Glutamatergic neuron (in vitro differentiated cells): ENCODE results near the gene MPHOSPH8. TPM values are rescaled to one million over a fixed set of nuclear protein-coding genes. Genes with fewer than 3 reads are reported as not detected.

Source experiments
- DNase-seq: peaks from one replicate; pipeline ENCODE4 v3.0.0; 2022
- H3K27ac Mint-ChIP-seq: one replicate; pipeline ENCODE4 v1.8.0; 2020; ENCODE audit warnings: mild to moderate bottlenecking, mixed read lengths, inconsistent platforms; ENCODE audit not compliant: unreplicated experiment
- H3K27me3 Mint-ChIP-seq: one replicate; pipeline ENCODE4 v1.8.0; 2020; ENCODE audit warnings: mild to moderate bottlenecking, moderate library complexity, mixed read lengths, inconsistent platforms; ENCODE audit not compliant: unreplicated experiment
- H3K36me3 Mint-ChIP-seq: one replicate; pipeline ENCODE4 v1.8.0; 2020; ENCODE audit warnings: mild to moderate bottlenecking, mixed read lengths, inconsistent platforms; ENCODE audit not compliant: unreplicated experiment
- H3K4me1 Mint-ChIP-seq: one replicate; pipeline ENCODE4 v1.8.0; 2020; ENCODE audit warnings: mild to moderate bottlenecking, low read depth, mixed read lengths, inconsistent platforms; ENCODE audit not compliant: unreplicated experiment
- H3K4me3 Mint-ChIP-seq: one replicate; pipeline ENCODE4 v1.8.0; 2020; ENCODE audit warnings: mild to moderate bottlenecking, mixed read lengths, inconsistent platforms; ENCODE audit not compliant: unreplicated experiment
- H3K9me3 Mint-ChIP-seq: one replicate; pipeline ENCODE4 v1.8.0; 2020; ENCODE audit warnings: mild to moderate bottlenecking, moderate library complexity, mixed read lengths, inconsistent platforms; ENCODE audit not compliant: unreplicated experiment
- total RNA-seq: library from RNA; stranded (reverse); fragmentation: NEBNext Ultra II Directional; extraction: Animal tissue kit (Norgen Biotek cat#: 25700); gene quantifications from one replicate; pipeline ENCODE4 v1.2.1, GENCODE V29; 2021; ENCODE audit not compliant: unreplicated experiment
- TF ChIP-seq, protein P1 (sequence below): fragments of 200-600 bp; sonication (generic); IDR thresholded peaks from one replicate; pipeline ENCODE4 v1.5.0; 2021; ENCODE audit not compliant: partially characterized antibody, unreplicated experiment

The MPHOSPH8 gene
- total RNA-seq, 1 donor from 2014 or later = 31.8 TPM

DNA sequence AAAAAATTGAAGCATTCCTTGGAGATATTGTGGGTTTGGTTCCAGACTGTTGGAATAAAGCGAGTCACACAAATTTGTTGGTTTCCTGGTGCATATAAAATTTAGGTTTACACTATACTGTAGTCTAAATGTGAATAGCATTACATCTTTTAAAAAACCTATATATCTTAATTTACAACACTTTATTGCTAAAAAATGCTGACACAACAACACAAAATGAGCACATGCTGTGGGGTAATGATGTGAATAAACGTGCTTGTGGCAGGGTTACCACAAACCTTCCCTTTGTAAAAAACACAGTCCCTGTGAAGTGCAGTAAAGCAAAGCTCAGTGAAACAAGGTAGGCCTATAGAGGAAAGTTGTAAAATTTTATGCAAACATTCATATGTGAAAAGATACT lies 27.7 kb downstream of the MPHOSPH8 start:
- H3K4me1 Mint-ChIP-seq = peaks cover 15% of the 10 kb centered on the region
- no peak for DNase-seq
- H3K27me3 Mint-ChIP-seq = no peaks in the 10 kb centered on the region
- H3K27ac Mint-ChIP-seq = no peak overlapping the region
- H3K9me3 Mint-ChIP-seq = peaks cover 9% of the 10 kb centered on the region
- TF ChIP-seq, protein P1, sequence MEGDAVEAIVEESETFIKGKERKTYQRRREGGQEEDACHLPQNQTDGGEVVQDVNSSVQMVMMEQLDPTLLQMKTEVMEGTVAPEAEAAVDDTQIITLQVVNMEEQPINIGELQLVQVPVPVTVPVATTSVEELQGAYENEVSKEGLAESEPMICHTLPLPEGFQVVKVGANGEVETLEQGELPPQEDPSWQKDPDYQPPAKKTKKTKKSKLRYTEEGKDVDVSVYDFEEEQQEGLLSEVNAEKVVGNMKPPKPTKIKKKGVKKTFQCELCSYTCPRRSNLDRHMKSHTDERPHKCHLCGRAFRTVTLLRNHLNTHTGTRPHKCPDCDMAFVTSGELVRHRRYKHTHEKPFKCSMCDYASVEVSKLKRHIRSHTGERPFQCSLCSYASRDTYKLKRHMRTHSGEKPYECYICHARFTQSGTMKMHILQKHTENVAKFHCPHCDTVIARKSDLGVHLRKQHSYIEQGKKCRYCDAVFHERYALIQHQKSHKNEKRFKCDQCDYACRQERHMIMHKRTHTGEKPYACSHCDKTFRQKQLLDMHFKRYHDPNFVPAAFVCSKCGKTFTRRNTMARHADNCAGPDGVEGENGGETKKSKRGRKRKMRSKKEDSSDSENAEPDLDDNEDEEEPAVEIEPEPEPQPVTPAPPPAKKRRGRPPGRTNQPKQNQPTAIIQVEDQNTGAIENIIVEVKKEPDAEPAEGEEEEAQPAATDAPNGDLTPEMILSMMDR = no peak
- no peaks in the 10 kb centered on the region for H3K36me3 Mint-ChIP-seq
- no peak overlapping the region for H3K4me3 Mint-ChIP-seq

DNA sequence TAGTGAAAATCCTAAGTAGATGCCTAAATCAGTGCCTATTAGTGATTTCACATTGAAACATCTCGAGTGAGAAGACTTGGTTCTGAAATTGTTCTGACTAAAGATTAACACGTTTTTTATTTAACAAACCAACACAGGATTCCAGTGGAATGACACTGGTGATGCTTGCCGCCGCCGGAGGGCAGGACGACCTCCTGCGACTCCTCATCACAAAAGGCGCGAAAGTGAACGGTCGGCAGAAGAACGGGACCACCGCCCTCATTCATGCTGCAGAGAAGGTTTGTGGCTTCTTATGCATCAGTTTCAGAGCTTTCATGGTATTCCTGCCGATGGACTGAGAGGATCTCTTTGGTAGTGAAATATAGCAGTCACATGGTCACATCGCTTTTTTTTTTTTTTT lies 28.1 kb downstream of the MPHOSPH8 start:
- no peak for DNase-seq
- TF ChIP-seq, protein P1 = no peak
- Mint-ChIP-seq H3K9me3 (peaks cover 9% of the 10 kb centered on the region), H3K27me3 (no peaks in the 10 kb centered on the region), H3K36me3 (no peaks in the 10 kb centered on the region), H3K4me1 (peaks cover 15% of the 10 kb centered on the region), H3K4me3 (no peak overlapping the region), H3K27ac (no peak overlapping the region)

DNA sequence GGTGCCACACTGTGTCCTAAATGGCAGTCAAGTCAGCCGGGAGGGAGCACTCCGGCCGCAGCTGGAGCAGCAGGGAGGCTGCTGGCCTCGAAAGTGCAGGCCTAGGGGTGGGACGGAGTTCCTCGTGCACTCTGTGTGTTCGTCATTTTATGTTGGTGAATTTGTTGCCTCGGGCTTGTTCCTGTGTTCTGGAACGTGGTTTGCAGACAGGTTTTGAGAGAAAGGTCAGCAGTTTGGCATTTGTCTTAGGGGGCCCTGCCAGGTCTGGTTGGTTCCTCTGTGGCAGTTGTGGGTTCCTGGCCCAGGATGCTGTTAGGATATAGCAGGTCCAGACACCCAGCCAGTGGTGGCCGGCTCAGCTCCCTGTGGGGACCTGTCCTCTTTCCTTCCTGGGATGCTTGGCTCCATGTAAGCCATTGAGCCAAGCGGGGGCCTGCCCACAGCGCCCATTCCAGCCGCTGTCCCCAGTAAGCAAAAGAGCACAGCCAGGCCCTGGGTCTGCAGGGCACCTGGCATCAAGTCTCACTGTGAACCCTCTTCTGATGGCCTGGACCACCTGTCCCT lies 30.0 kb downstream of the MPHOSPH8 start:
- Mint-ChIP-seq H3K9me3 (peaks cover 11% of the 10 kb centered on the region), H3K4me1 (peaks cover 12% of the 10 kb centered on the region), H3K4me3 (no peak overlapping the region), H3K27ac (peak overlapping the region; percentile 62), H3K27me3 (peaks cover 1% of the 10 kb centered on the region), H3K36me3 (no peaks in the 10 kb centered on the region)
- TF ChIP-seq, protein P1 = no peak
- DNase-seq = no peak

DNA sequence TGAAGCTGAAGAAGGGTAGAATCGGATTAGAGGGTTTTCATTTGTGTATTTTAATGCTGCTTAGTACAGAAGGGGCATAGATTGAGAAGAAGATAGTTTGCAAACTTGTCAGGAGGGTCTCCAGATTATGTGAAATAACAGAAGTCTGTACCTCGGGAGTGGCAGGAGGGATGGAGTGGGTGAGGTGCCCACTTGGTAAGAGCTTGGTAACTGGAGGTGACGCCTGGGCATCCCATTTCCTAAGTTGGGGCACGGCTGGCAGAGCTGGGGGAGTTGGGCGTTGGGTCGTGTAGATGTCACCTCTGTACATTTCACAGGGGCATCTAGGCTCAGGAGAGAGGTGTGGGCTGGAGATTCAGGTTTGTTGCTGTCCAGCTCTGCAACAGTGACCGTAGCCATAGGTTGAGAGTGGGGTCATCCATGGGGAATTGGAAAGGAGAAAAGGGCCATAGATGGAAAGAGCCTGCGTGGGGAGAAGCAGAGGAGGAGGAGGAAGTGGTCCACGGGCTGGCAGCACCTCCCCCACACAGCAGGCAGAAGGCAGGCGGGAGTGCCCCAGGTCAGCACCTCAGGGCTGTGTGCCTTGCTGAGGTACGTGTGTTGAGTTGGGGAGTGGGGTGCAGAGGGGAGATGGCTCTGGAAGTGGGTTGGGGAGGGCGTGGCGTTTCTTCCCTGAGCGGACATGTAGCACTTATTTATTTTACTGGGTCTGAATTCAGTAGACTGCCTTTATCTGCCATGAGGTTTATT lies 31.2 kb downstream of the MPHOSPH8 start:
- Mint-ChIP-seq H3K4me1 (peaks cover 12% of the 10 kb centered on the region), H3K4me3 (no peak overlapping the region), H3K9me3 (peaks cover 13% of the 10 kb centered on the region), H3K36me3 (no peaks in the 10 kb centered on the region), H3K27me3 (peaks cover 1% of the 10 kb centered on the region), H3K27ac (peak overlapping the region; percentile 30)
- TF ChIP-seq, protein P1 = no peak
- no peak for DNase-seq

DNA sequence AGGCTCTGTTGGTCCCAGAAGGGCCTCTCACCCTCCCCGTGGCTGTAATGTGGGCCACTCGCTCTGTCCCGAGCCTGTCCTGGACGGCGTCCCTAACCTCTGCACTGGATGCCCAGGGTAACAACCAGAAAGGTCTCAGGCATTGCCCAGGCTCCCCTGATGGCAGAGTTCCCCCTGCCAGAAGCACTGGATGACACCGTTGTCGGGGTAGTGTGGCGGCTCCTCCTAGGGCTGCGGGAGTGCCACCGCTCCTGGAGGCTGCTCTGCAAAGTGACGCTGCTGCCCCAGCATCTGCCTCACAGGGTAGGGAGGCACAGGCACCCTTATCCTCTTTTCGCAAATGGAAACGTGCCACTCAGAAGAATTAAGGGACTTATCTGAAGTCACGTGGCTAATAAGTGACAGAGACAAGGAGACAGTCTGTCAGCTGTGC lies 32.0 kb downstream of the MPHOSPH8 start:
- Mint-ChIP-seq H3K4me1 (peaks cover 16% of the 10 kb centered on the region), H3K27me3 (peaks cover 1% of the 10 kb centered on the region), H3K4me3 (no peak overlapping the region), H3K36me3 (no peaks in the 10 kb centered on the region), H3K27ac (peak overlapping the region; percentile 38), H3K9me3 (peaks cover 16% of the 10 kb centered on the region)
- TF ChIP-seq, protein P1 = no peak
- no peak for DNase-seq
